ENCODE measurements around the gene SLC22A3.

DNA sequence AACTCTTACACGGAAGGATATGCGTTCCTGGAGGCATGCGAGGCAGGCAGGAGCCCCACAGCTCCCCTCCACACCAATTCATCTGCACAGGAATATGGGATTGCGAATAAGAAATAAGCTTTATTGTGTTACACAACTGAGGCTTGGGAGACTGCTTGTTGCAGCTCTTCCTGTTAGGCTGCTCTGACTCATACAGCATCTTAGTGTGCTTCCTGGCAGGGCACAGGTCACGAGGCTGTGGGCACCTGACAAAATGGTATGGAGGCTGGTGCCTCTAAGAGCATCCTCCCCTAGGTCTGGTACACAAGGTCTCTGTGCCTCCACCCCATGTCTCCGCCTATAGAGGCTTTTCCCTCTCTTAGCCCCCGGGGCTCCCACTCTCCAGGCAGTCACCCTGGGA lies 6.8 kb downstream of the SLC22A3 start:
- TF ChIP-seq BHLHE40 (IDR thresholded peaks at IDR 0.05; ENCODE audit: low read depth, low read length) (no peak), POLR2A (IDR thresholded peaks at IDR 0.05; ENCODE audit: low read length) (no peak), REST (IDR thresholded peaks at IDR 0.05) (no peak), EP300 (IDR thresholded peaks at IDR 0.05) (no peak), NR3C1 (IDR thresholded peaks at IDR 0.05) (no peak), ESRRA (IDR thresholded peaks at IDR 0.05; ENCODE audit: borderline replicate concordance, low read length) (no peak), CEBPB (IDR thresholded peaks at IDR 0.05) (peak in 1 of 2 experiments; percentile 49; a peak in 1 of 4 replicates), NFE2L2 (conservative IDR thresholded peaks at IDR 0.05; ENCODE audit: low read length) (no peak)
- TF ChIP-seq, protein P1, sequence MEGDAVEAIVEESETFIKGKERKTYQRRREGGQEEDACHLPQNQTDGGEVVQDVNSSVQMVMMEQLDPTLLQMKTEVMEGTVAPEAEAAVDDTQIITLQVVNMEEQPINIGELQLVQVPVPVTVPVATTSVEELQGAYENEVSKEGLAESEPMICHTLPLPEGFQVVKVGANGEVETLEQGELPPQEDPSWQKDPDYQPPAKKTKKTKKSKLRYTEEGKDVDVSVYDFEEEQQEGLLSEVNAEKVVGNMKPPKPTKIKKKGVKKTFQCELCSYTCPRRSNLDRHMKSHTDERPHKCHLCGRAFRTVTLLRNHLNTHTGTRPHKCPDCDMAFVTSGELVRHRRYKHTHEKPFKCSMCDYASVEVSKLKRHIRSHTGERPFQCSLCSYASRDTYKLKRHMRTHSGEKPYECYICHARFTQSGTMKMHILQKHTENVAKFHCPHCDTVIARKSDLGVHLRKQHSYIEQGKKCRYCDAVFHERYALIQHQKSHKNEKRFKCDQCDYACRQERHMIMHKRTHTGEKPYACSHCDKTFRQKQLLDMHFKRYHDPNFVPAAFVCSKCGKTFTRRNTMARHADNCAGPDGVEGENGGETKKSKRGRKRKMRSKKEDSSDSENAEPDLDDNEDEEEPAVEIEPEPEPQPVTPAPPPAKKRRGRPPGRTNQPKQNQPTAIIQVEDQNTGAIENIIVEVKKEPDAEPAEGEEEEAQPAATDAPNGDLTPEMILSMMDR (IDR thresholded peaks at IDR 0.05): no peak
- TF ChIP-seq, protein P2, sequence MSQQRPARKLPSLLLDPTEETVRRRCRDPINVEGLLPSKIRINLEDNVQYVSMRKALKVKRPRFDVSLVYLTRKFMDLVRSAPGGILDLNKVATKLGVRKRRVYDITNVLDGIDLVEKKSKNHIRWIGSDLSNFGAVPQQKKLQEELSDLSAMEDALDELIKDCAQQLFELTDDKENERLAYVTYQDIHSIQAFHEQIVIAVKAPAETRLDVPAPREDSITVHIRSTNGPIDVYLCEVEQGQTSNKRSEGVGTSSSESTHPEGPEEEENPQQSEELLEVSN (IDR thresholded peaks at IDR 0.05; ENCODE audit: borderline replicate concordance, low read depth): no peak
- TF ChIP-seq, protein P3, sequence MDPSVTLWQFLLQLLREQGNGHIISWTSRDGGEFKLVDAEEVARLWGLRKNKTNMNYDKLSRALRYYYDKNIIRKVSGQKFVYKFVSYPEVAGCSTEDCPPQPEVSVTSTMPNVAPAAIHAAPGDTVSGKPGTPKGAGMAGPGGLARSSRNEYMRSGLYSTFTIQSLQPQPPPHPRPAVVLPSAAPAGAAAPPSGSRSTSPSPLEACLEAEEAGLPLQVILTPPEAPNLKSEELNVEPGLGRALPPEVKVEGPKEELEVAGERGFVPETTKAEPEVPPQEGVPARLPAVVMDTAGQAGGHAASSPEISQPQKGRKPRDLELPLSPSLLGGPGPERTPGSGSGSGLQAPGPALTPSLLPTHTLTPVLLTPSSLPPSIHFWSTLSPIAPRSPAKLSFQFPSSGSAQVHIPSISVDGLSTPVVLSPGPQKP (IDR thresholded peaks at IDR 0.05; ENCODE audit: low read depth, low read length): no peak
